GM23338 (cell line): ENCODE data around the gene EP400. TPM values are rescaled to one million over a fixed set of nuclear protein-coding genes. Genes with fewer than 3 reads are reported as not detected.

Source experiments
- ATAC-seq: fragments of 200-7000 bp; cut with Tn5 transposase; 3 replicates; pipeline ENCODE4 v1.9.1; 2020
- DNase-seq: peaks from one replicate; pipeline ENCODE4 v3.0.0-alpha.2; 2015; ENCODE audit warnings: low spot score
- H2AFZ ChIP-seq: fragments of 200-600 bp; sonication (generic); 2 replicates; pipeline ENCODE4 v1.8.0; 2016; ENCODE audit warnings: antibody characterized with exemption, mild to moderate bottlenecking, moderate library complexity
- H3F3A ChIP-seq: fragments of 200-600 bp; sonication (generic); replicated peaks from 2 replicates; pipeline ENCODE4 v1.8.0; 2017; ENCODE audit warnings: antibody characterized with exemption, mixed run types, low read depth
- H3K27ac ChIP-seq: fragments of 200-600 bp; sonication (generic); 2 replicates; pipeline ENCODE4 v1.6.1; 2016; ENCODE audit warnings: low read depth
- H3K27me3 ChIP-seq: fragments of 200-600 bp; sonication (generic); 2 replicates; pipeline ENCODE4 v1.8.0; 2016; ENCODE audit warnings: mild to moderate bottlenecking, mixed run types, moderate library complexity; ENCODE audit not compliant: insufficient read depth
- H3K36me3 ChIP-seq: fragments of 200-600 bp; sonication (generic); 2 replicates; pipeline ENCODE4 v1.8.0; 2016; ENCODE audit warnings: mild to moderate bottlenecking; ENCODE audit not compliant: insufficient read depth
- H3K4me1 ChIP-seq: fragments of 200-600 bp; sonication (generic); 2 replicates; pipeline ENCODE4 v1.8.0; 2016; ENCODE audit warnings: mild to moderate bottlenecking, moderate library complexity; ENCODE audit not compliant: insufficient read depth
- H3K4me2 ChIP-seq: fragments of 200-600 bp; sonication (generic); 2 replicates; pipeline ENCODE4 v1.7.1; 2017; ENCODE audit warnings: mixed run types
- H3K4me3 ChIP-seq: fragments of 200-600 bp; sonication (generic); 2 replicates; pipeline ENCODE4 v1.6.1; 2016; ENCODE audit warnings: mixed run types
- H3K79me2 ChIP-seq: fragments of 200-600 bp; sonication (generic); replicated peaks from 2 replicates; pipeline ENCODE4 v1.8.0; 2017; ENCODE audit warnings: mild to moderate bottlenecking; ENCODE audit not compliant: insufficient read depth
- H3K9me2 ChIP-seq: fragments of 200-600 bp; sonication (generic); 2 replicates; pipeline ENCODE4 v1.8.0; 2017; ENCODE audit not compliant: insufficient read depth
- H4K20me1 ChIP-seq: fragments of 200-600 bp; sonication (generic); replicated peaks from 2 replicates; pipeline ENCODE4 v1.8.0; 2017; ENCODE audit warnings: mild to moderate bottlenecking; ENCODE audit not compliant: insufficient read depth
- H3K27ac Mint-ChIP-seq: 2 replicates; pipeline ENCODE4 v1.8.0; 2020; ENCODE audit warnings: inconsistent platforms, mild to moderate bottlenecking, moderate library complexity, mixed read lengths
- H3K27me3 Mint-ChIP-seq: 3 replicates; pipeline ENCODE4 v1.8.0; 2022; ENCODE audit warnings: low read depth, mild to moderate bottlenecking, moderate library complexity, mixed read lengths, inconsistent platforms; ENCODE audit not compliant: insufficient read depth, poor library complexity
- H3K36me3 Mint-ChIP-seq: 3 replicates; pipeline ENCODE4 v1.8.0; 2021; ENCODE audit warnings: low read depth, mild to moderate bottlenecking, inconsistent platforms, moderate library complexity, mixed read lengths
- H3K4me1 Mint-ChIP-seq: 3 replicates; pipeline ENCODE4 v1.8.0; 2020; ENCODE audit warnings: mild to moderate bottlenecking, inconsistent platforms, mixed read lengths
- H3K4me3 Mint-ChIP-seq: 3 replicates; pipeline ENCODE4 v1.8.0; 2021; ENCODE audit warnings: moderate library complexity, mild to moderate bottlenecking, inconsistent platforms, mixed read lengths
- H3K9me3 Mint-ChIP-seq: 3 replicates; pipeline ENCODE4 v1.8.0; 2020; ENCODE audit warnings: moderate library complexity, mild to moderate bottlenecking, inconsistent platforms, mixed read lengths
- CTCF ChIP-seq, 2 experiments: fragments of 200-600 bp in 1 of 2; sonication (generic) in 1 of 2; conservative IDR thresholded peaks; 2 replicates each; pipeline versions ENCODE4 v1.5.1 to v1.6.1; 2016 to 2017; ENCODE audit warnings: antibody characterized with exemption in 2 of 2, low read depth in 2 of 2, mild to moderate bottlenecking in 2 of 2, moderate library complexity in 1 of 2
- ETS1 ChIP-seq: IDR thresholded peaks from 2 replicates; pipeline ENCODE4 v1.6.1; 2016; ENCODE audit warnings: antibody characterized with exemption
- EZH2 ChIP-seq: fragments of 200-600 bp; sonication (generic); IDR thresholded peaks from one replicate; pipeline ENCODE4 v1.8.0; 2017; ENCODE audit warnings: antibody characterized with exemption, mild to moderate bottlenecking, low read depth; ENCODE audit not compliant: unreplicated experiment
- EZH2phosphoT487 ChIP-seq: fragments of 200-600 bp; sonication (generic); IDR thresholded peaks from one replicate; pipeline ENCODE4 v1.8.1; 2018; ENCODE audit warnings: antibody characterized with exemption; ENCODE audit not compliant: unreplicated experiment
- JUNB ChIP-seq: IDR thresholded peaks from one replicate; pipeline ENCODE4 v1.6.1; 2016; ENCODE audit warnings: antibody characterized with exemption; ENCODE audit not compliant: unreplicated experiment
- NANOG ChIP-seq: IDR thresholded peaks from 2 replicates; pipeline ENCODE4 v1.6.1; 2016; ENCODE audit warnings: antibody characterized with exemption, borderline replicate concordance
- POLR2AphosphoS5 ChIP-seq: IDR thresholded peaks from 2 replicates; pipeline ENCODE4 v1.6.1; 2016; ENCODE audit warnings: antibody characterized with exemption, low read depth
- REST ChIP-seq: IDR thresholded peaks from one replicate; pipeline ENCODE4 v1.6.1; 2018; ENCODE audit warnings: antibody characterized with exemption; ENCODE audit not compliant: unreplicated experiment
- STAT1 ChIP-seq: IDR thresholded peaks from one replicate; pipeline ENCODE4 v1.6.1; 2016; ENCODE audit warnings: antibody characterized with exemption; ENCODE audit not compliant: unreplicated experiment
- ZNF114 ChIP-seq: fragments of 250-450 bp; sonication (Bioruptor Pico); IDR thresholded peaks from 2 replicates; pipeline ENCODE4 v1.5.0; 2020; ENCODE audit warnings: mild to moderate bottlenecking, moderate library complexity
- ZNF331 ChIP-seq: fragments of 250-450 bp; sonication (Bioruptor Pico); IDR thresholded peaks from 2 replicates; pipeline ENCODE4 v1.5.0; 2020; ENCODE audit warnings: low read depth, mild to moderate bottlenecking, moderate library complexity
- ZNF462 ChIP-seq: fragments of 250-450 bp; sonication (Bioruptor Pico); IDR thresholded peaks from 2 replicates; pipeline ENCODE4 v1.5.0; 2020; ENCODE audit warnings: mild to moderate bottlenecking, moderate library complexity
- polyA plus RNA-seq: library from polyadenylated mRNA; unstranded; fragments of >200 nt; fragmentation: Nextera tagmentation; extraction: Ambion mirVana; gene quantifications from 2 replicates; pipeline ENCODE4 v1.2.1, GENCODE V29; 2016
- total RNA-seq: library from RNA; depleted of rRNA; stranded (reverse); fragments of >200 nt; shearing (Covaris generic); gene quantifications from 2 replicates; pipeline ENCODE4 v1.2.3, GENCODE V29; 2014

EP400 gene
- total and polyA plus RNA-seq, 2 experiments from 2014 or later: 26.3 to 57.2 TPM

- H3K27ac ChIP-seq: no peak overlapping the region
- H3K79me2 ChIP-seq: peaks cover 21% of the 10 kb centered on the region
- H4K20me1 ChIP-seq: peaks cover 11% of the 10 kb centered on the region
- peaks cover 3% of the 10 kb centered on the region; the same call in 1 of the 2 replicates for H3K36me3 ChIP-seq
- TF ChIP-seq JUNB (no peak), ZNF114 (no peak), CTCF (conservative IDR thresholded peaks at IDR 0.05; ENCODE audit: low read depth in 2 of 2) (no peak), POLR2AphosphoS5 (no peak), ZNF462 (CRISPR knock-in tag) (no peak), NANOG (no peak), ETS1 (no peak), EZH2 (no peak), ZNF331 (CRISPR knock-in tag) (no peak), EZH2phosphoT487 (no peak), REST (no peak), STAT1 (no peak)
- H3F3A ChIP-seq: 0 out of 2 replicates have a peak, but pooled peaks cover 4% of the 10 kb centered on the region
- H3K4me1 ChIP-seq: no peaks in the 10 kb centered on the region
- H3K9me2 ChIP-seq: no peaks in the 10 kb centered on the region
- peaks cover 41% of the 10 kb centered on the region for H3K36me3 Mint-ChIP-seq
- peak overlapping the region; percentile 16; the same call in 1 of the 2 replicates for H3K27ac Mint-ChIP-seq
- H2AFZ ChIP-seq: no peak overlapping the region
- no peak overlapping the region for H3K4me3 ChIP-seq
- peaks cover 10% of the 10 kb centered on the region for H3K4me1 Mint-ChIP-seq
- no peaks in the 10 kb centered on the region for H3K27me3 ChIP-seq
- no peak overlapping the region for H3K4me3 Mint-ChIP-seq
- peaks cover 3% of the 10 kb centered on the region for H3K27me3 Mint-ChIP-seq
- DNase-seq: no peak
- H3K9me3 Mint-ChIP-seq: no peaks in the 10 kb centered on the region
- H3K4me2 ChIP-seq: no peak overlapping the region
- no peak for ATAC-seq
These were observed 32.3 kb downstream of the EP400 start for GRCh38 chr12:131982041-131982440.
